Neutrophil (primary cell): ENCODE results near the gene KIDINS220.
A peak's percentile ranks its signal among the peaks of the same experiment; 100 is the strongest.

Experiments used
- H3K27ac ChIP-seq: fragments of 200-600 bp; sonication (generic); 2 replicates; pipeline ENCODE4 v1.5.1; 2016; ENCODE audit warnings: mild to moderate bottlenecking, moderate library complexity
- H3K27me3 ChIP-seq: fragments of 200-600 bp; sonication (generic); 2 replicates; pipeline ENCODE4 v1.6.0; 2016; ENCODE audit warnings: mild to moderate bottlenecking
- H3K36me3 ChIP-seq: fragments of 200-600 bp; sonication (generic); 2 replicates; pipeline ENCODE4 v1.5.1; 2017
- H3K4me1 ChIP-seq, 2 experiments: fragments of 200-600 bp in 1 of 2; sonication (generic) in 1 of 2; 1 replicate in 1 of 2; 2 replicates in 1 of 2; pipeline versions ENCODE4 v1.5.1 to v1.6.1; 2013 to 2016; ENCODE audit warnings: low read depth in 1 of 2, low read length in 1 of 2, mild to moderate bottlenecking in 1 of 2, moderate library complexity in 1 of 2; ENCODE audit not compliant: control insufficient read depth in 1 of 2, insufficient read depth in 1 of 2
- H3K4me3 ChIP-seq, 2 experiments: fragments of 200-600 bp in 1 of 2; sonication (generic) in 1 of 2; 1 replicate in 1 of 2; 2 replicates in 1 of 2; pipeline ENCODE4 v1.5.1; 2013 to 2016; ENCODE audit warnings: low read depth in 1 of 2, low read length in 1 of 2, mild to moderate bottlenecking in 1 of 2, moderate library complexity in 1 of 2
- H3K9me3 ChIP-seq: fragments of 200-600 bp; sonication (generic); 2 replicates; pipeline ENCODE4 v1.5.1; 2016
- TF ChIP-seq, protein P1 (sequence below): fragments of 200-600 bp; sonication (generic); IDR thresholded peaks from 2 replicates; pipeline ENCODE4 v1.5.1; 2016; ENCODE audit warnings: antibody characterized with exemption

KIDINS220 gene

GRCh38 chr2:8833853-8834252 is 3.6 kb downstream of the KIDINS220 start:
- Histone ChIP-seq H3K27ac (no peak overlapping the region), H3K4me3 (no peak overlapping the region), H3K4me1 (peaks cover 45 to 57% of the 10 kb centered on the region in 2 experiments), H3K9me3 (no peaks in the 10 kb centered on the region), H3K27me3 (no peaks in the 10 kb centered on the region), H3K36me3 (no peaks in the 10 kb centered on the region)
- TF ChIP-seq, protein P1, sequence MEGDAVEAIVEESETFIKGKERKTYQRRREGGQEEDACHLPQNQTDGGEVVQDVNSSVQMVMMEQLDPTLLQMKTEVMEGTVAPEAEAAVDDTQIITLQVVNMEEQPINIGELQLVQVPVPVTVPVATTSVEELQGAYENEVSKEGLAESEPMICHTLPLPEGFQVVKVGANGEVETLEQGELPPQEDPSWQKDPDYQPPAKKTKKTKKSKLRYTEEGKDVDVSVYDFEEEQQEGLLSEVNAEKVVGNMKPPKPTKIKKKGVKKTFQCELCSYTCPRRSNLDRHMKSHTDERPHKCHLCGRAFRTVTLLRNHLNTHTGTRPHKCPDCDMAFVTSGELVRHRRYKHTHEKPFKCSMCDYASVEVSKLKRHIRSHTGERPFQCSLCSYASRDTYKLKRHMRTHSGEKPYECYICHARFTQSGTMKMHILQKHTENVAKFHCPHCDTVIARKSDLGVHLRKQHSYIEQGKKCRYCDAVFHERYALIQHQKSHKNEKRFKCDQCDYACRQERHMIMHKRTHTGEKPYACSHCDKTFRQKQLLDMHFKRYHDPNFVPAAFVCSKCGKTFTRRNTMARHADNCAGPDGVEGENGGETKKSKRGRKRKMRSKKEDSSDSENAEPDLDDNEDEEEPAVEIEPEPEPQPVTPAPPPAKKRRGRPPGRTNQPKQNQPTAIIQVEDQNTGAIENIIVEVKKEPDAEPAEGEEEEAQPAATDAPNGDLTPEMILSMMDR = no peak

DNA sequence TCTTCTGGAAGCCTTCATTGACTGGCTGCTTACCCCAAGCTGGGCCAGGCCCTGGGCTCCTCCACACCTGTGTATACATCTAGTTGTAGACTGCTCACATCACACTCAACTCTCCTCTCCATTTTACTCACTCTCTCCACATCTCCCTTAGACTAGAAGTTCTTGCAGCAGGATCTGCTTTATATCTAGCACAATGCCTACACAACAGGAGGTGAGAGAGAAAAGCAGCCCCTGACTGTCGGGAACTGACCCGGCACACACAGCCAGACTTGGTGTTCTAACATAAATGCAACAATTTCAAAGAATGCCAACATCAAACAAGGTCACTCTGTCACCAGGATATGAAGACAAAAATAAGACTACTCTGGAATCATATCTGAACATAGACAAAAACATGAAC is 5.9 kb downstream of the KIDINS220 start:
- Histone ChIP-seq H3K27ac (no peak overlapping the region), H3K36me3 (peaks cover 2% of the 10 kb centered on the region), H3K4me1 (peaks cover 51 to 66% of the 10 kb centered on the region in 2 experiments), H3K4me3 (no peak overlapping the region), H3K9me3 (no peaks in the 10 kb centered on the region), H3K27me3 (no peaks in the 10 kb centered on the region)
- TF ChIP-seq, protein P1 = no peak

GRCh38 chr2:8827729-8828128 is 9.7 kb downstream of the KIDINS220 start:
- H3K9me3 ChIP-seq = no peaks in the 10 kb centered on the region
- TF ChIP-seq, protein P1 = no peak
- peaks cover 26 to 38% of the 10 kb centered on the region in 2 experiments for H3K4me1 ChIP-seq
- H3K27ac ChIP-seq = peak overlapping the region; percentile 5
- peaks cover 32% of the 10 kb centered on the region for H3K36me3 ChIP-seq
- no peaks in the 10 kb centered on the region for H3K27me3 ChIP-seq
- no peak overlapping the region for H3K4me3 ChIP-seq

DNA sequence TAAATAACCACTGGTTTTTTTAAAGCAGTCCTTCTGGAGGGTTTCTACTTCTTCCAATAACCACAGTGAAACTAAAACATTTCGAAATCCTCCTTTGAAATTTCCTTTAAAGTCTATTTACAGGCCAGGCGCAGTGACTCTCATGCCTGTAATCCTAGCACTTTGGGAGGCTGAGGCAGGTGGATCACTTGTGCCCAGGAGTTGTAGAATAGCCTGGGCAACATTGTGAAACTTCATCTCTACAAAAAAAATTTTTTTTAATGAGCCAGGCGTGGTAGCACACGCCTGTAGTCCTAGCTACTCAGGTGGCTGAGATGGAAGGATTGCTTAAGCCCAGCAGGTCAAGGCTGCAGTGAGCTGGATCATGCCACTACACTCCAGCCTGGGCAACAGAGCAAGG is 15.2 kb downstream of the KIDINS220 start:
- H3K27me3 ChIP-seq = no peaks in the 10 kb centered on the region
- peaks cover 60% of the 10 kb centered on the region for H3K36me3 ChIP-seq
- TF ChIP-seq, protein P1 = no peak
- peak overlapping the region; percentile 76 for H3K27ac ChIP-seq
- H3K4me1 ChIP-seq = peaks cover 26 to 34% of the 10 kb centered on the region in 2 experiments
- no peaks in the 10 kb centered on the region for H3K9me3 ChIP-seq
- no peak overlapping the region for H3K4me3 ChIP-seq

GRCh38 chr2:8821276-8822217 is 15.9 kb downstream of the KIDINS220 start:
- TF ChIP-seq, protein P1 = no peak
- H3K36me3 ChIP-seq = peaks cover 64% of the 10 kb centered on the region
- H3K9me3 ChIP-seq = no peaks in the 10 kb centered on the region
- peaks cover 19 to 27% of the 10 kb centered on the region in 2 experiments for H3K4me1 ChIP-seq
- H3K27me3 ChIP-seq = no peaks in the 10 kb centered on the region
- H3K27ac ChIP-seq = peak overlapping the region; percentile 76
- no peak overlapping the region for H3K4me3 ChIP-seq
